OCI-M2 (cell line): ENCODE data around the gene MEAK7.
"Not testable (repeated sequence)": the region's sequence is repeated elsewhere in the genome, so short reads cannot be mapped to it uniquely, and the experiment has no call there.

Experiments used
- DNase-seq: peaks from one replicate; lab custom pipeline; 2025; ENCODE audit not compliant: unreplicated experiment; lab: John Stamatoyannopoulos, UW

The MEAK7 gene

DNA sequence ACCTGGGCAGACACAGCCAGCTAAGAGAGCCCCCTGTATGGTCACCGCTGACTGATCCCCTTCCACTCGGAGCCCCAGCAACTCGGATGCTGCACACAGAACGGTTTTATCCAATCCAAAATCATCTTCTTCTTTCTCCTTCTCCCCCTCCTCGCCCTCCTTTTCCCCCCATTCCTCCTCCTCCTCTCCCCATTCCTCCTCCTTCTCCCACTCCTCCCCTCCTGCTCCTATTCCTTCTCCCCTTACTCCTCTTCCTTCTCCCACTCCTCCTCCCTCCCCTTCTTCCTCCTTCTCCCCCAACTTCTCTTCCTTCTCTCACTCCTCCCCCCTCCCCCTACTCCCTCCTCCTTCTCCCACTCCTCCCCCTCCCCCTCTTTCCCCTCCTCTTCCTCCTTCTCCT lies 30.4 kb upstream of the MEAK7 start:
- no peak for DNase-seq

DNA sequence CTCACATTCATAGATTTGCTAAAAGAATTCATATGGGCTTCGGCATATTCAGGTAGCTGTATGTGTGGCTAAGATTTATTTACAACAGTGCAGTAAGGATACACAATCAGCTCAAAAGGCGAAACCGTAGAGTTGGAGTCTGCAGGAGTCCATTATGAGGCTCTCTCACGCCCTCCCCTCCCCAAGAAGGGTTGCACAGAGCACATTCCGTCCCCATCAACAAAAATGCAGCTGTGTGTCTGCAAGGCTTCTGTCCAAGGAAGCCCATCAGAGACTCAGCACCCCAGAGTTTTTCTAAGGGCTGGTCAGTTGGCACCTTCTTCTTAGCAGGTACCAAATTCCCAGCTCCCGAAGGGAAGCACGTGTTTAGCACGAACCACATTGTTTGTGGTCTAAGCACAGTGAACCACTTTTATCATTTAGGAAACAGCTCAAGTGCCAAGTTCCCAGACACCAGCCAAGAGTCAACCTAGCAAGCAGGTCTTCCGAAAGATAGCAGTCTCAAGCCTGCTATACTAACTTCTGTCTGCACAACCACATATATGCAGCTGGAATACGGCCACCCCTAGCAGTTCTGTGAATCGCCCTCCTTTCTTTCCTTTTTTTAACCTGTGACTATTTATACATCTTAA lies 28.5 kb upstream of the MEAK7 start:
- no peak for DNase-seq

DNA sequence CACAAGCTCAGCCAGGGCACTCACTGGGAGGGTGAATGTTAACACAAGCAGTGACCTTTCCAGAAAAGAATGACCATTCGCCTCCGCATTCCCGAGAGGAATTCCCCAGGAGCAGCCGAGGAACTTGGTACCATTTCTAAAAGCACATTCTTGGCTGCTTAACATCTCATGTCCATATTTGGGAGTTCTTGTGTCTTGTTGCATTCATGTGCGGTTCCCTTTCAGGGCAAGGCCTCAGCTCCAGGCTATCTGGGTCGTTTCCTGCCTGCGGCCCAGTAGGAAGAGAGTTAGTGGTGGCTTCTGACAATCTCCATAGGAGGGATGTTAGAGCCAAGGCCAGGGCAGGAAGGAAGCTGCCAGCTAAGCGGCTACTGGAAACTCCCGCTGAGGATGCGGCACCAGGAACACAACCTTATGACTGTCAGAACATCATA lies 27.8 kb upstream of the MEAK7 start:
- DNase-seq: no peak

DNA sequence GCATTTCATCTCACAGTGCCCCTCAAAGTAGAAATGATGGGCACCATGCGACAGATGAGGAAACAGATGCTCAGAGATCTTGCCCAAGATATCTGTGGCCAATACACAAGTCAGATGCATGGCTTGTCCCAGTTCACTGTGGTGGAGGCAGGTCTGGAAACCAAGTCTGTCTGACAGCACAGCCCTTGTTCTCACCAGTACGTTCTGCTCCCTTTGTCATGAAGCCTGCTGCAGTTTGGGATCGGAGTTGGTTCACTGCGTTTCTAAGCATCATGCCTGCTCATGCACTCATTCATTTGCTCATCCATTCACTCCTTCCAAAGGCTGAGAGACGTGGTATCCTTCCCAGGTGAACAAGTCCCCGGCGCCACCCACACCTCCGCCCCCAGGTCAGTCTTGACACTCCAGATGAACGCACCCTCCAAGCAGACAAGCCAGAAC lies 27.2 kb upstream of the MEAK7 start:
- DNase-seq: no peak

DNA sequence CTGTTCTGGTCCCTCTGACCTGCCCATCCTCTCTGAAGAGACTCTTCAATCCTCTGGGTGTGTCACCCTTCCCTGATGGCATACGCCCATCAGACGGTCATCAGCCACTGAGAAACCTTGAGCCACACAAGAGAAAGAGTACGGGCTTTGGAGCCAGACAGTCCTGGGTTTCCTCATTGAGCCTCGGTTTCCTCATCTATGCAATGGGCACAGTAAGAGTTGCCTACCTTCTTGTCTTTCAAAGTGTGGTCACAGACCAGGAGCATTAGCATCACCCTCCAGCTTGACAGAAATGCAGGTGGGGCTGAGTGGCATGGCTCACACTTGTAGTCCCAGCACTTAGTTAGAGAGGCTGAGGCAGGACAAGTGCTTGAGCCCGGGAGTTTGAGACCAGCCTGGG lies 26.1 kb upstream of the MEAK7 start:
- DNase-seq: no peak

DNA sequence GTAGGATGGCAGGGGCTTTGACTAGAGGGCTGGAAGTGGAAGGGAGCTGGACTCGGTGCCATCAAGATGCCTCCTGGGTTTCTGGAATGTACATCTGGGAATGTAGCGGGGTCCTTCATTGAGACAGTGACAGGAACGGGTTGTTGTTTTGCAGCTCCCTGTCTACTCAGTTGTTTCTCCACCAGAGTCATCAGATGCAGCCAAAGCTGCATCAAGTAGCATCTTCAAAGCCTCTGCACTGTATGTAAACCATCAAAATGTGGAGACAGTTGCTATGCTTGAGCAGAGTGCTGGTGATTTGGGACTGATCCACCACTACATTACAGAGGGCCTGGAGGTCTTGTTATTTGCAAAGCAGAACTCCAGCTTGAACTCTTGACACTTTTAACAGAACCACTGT lies 25.1 kb upstream of the MEAK7 start:
- no peak for DNase-seq

DNA sequence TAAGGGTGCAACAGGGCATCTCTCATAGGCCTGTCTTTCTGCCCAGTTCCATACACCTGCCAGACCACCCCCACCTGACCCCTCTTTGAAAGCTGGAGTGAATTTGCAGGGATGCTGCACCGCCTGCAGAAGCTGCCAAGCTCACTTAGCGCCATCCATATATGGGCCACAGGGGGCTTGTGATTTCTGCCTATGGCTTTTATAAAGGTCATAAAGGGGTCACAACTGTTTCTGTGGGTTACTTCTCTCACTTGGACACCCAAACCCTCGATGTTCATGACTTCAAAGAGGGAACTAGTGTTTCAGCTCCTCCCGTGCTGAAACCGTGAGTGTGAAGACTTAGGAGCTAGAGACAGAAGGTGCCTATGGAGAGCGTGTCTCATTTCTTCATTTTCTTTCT lies 23.9 kb upstream of the MEAK7 start:
- DNase-seq: no peak

DNA sequence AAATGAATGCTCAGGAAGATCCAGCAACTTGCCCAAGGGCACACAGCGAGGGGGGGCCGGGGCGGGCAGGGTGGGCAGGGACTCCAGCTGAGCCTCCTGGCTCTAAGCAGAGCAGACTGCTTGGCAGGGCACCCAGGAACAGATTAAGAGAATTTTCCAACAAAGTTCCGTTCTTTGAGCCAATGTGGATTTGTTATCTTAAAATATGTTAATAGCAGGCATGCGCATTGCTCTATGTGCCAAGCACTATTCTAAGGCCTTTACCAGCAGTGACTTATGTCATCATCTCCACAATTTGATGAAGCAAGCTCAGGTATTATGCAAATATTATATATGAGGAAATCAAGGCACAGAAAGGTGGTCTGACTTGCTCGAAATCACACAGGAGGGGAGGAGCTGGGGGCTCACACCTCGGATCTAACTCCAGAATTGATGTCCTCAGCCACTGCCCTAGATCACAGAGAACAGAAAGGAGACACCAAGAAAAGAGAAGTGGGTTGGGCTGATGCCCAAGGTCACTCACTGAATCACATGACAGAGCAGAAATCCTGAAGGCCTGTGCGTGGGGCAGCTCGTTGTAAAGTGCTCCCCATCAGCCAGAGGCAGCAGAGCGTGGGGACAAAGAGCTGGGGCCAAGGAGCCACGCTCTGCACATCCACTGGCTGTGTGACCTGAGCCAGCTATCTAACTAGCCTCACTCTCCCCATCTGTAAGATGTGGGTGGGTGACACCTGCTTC lies 23.2 kb upstream of the MEAK7 start:
- no peak for DNase-seq

DNA sequence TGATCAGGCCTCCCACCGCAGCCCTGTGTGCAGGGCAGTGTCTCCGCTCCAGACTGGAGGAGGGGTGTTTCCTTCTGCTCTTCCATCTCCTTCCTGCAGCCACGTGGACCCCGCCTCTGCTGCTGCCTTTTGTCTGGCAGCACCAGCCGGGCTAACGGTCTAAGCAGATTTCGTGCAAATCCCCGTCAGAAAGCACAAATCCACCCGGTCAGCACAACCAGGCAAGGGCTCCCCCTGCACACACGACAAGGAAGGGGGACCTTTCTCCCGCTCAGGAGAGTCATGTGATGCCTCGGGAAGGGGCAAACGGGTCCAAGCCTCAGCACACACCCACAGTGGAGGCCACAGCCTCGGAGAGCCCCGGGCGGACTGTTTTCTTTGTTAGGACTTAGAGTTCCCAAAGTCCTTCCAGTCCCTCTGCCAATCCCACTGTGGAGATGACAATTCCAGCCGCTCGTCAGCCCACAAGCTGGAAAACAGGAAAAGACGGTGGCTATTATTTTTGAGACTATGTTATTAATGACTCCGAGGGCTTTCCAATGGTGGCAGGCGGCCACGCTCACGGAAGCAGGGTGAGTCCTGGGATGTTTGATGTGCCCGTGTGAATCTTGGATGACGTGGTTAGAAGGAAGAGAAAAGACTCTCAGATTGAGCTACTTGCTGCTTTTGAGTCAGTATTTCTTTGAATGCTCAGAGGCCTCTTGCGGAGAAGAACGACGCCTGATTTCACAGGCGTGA lies 22.5 kb upstream of the MEAK7 start:
- no peak for DNase-seq

DNA sequence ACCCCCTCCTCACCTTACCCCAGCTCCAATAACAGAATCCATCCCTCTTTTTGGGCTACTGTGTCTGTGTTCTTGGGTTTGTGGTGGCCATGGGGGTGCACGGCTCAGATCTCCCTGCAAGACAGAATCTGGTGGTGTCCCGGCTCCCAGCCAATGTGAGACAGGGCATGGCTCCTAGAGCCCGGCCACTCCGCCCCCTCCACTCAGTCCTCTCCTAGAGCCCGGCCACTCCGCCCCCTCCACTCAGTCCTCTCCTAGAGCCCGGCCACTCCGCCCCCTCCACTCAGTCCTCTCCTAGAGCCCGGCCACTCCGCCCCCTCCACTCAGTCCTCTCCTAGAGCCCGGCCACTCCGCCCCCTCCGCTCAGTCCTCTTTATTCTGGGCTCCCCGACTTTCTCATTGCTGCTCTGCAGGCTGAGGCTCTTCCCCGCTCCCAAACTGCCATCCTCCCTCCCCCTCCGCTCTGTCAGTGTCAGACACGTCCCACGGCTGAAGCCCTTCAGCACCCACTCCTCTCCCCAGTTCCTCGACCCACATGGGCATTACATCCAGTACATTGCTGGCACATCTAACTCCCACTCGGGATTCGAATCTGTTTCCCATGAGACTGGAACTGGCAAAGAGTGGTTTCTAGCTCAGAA lies 20.6 kb upstream of the MEAK7 start:
- DNase-seq: not testable (repeated sequence)

DNA sequence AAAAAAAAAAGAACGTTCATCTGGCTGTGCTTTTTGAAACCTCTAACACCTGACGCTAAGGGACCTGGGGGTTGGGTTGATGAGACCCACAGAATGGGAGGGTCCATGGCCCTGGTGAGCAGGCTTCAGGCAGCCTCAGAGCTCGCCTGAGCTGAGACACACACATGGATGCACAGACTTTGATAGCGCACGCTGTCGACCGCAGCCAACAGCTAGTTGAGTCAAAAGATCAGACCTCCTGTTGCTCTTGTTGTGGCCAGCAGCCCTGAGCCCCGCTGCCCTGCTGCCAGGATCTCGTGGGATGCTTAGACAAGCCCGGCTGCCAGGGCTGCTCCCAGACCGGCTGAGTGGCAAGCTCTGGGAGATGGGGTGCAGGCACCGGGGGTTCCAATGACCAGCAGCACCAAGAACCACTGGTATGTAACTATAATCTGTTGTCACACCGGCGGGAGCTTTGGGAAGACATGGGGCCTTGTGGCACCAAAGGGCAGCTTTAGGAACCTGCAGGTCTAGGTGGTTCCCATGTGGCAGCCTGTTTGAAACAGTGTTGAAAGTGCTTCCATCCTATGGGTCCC lies 20.0 kb upstream of the MEAK7 start:
- DNase-seq: no peak

DNA sequence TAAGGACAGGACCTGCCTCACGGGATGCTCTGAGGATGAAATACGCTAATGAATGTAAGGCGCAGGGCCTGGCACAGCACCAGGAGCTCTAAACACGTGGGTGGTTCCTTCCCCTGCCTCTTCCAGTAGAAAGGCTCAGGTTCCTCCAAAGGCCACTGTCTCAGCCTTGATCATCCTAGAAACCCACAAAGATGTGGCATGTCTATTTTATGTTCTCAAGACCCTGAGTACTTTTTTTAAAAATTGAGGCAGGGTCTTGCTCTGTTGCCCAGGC lies 17.0 kb upstream of the MEAK7 start:
- DNase-seq: no peak

DNA sequence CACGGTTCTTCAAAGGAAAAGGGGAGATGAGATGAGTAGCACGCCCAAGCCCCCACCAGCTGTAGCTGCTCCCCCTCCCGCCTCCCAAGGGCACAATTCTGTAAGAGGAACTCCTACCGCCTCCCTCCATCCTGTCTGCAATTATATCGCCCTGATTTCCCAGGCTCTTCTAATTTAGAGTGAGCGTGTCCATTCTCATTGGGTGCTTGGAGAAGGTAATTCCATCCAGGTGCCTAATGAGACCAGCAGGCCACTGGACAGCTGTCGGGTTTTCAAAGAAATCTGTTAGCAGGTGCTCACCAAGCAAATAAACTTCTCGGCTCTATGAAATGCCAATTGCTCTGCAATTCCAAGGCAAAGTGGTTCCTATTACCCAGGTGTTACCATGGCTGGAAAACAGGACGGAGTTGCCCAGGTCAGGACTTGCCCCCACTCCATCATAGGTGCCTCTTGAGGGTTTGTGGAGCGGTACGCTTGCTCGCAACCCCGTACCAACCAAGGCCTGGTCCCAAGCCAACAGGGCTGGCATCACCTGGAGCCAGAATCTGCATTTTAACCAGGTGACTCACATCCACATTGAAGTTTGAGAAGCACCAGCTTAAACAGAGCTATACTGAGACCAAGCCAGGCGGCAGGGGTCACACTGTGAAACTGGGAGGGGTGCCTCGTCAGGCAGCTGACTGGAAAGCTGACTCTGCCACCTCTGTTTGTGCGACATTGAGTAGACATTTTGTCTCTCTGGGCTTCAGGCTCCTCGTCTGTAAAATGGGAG lies 16.5 kb upstream of the MEAK7 start:
- DNase-seq: no peak

DNA sequence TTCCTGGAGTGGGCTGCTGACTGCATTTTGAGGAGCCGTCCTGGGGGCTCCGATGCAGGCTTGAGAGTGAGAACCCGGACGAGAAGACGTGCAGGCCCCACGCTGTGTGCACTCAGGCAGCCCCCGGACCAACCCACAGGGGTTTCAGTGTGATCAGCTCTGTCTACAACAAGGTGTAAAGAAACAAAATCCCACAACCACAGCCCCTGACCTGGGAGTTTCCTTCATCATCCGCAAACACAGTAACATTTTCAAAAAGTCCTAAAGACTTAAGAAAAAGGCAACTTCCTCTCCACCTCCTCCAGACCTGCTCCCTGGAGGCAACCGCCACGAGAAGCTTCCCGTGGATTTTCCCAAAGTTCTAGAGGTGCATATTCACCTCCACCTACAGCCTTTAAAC lies 15.4 kb upstream of the MEAK7 start:
- no peak for DNase-seq

DNA sequence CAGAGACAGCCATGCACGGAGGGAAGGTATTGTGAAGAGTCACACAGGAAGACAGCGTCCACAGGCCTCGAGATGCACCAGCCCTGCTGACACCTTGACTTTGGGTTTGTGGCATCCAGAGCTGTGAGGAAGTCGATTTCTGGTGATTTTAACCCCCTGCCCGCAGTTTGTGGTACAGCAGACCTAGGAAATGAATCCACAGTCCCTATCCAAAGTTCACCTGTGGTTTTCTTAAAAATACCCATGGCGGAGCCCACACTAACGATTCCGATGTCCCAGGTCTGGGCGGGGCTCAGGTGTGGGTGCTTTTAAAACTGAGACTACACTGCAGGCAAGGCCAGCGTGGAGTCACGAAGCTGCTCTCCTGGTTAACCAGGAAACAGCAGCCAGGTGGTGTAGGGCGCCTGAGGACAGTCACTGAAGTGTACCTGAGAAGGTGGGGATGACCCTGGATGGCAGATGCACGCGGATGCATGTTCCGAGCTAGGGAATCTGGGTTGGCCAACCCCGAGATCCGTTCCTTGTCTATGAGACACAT lies 14.4 kb upstream of the MEAK7 start:
- DNase-seq: no peak

DNA sequence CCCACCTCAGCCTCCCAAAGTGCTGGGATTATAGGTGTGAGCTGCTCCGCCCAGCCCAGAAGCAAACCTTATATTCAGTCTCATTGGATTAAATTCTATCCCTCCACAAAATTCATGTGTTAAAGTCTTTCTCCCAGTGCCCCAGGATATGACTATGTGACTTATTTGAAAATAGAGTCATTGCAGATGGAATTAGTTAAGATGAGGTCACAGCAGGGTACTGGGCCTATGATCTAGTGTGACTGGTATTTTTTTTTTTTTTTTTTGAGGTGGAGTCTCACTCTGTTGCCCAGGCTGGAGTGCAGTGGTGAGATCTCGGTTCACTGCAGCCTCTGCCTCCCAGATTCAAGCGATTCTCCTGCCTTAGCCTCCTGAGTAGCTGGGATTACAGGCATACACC lies 13.8 kb upstream of the MEAK7 start:
- DNase-seq: not testable (repeated sequence)

DNA sequence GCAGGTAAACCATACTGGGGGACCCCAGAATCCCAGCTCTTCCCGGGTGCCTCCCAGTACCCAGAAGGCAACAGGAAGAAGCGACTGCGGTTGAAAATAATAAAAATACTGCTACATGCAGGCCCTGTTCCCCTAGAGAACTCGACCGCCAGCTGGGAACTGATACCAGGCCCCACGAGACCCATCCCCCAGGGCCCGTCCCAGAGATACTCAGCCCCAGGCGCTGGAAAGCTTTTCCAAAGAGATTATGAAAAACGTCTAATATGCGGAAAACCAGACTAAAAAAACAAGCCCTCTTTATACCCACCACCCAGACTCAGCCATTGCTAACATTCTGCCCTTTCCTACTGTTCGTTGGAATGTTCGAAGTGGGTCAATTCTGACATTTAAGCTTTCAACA lies 12.9 kb upstream of the MEAK7 start:
- DNase-seq: no peak

DNA sequence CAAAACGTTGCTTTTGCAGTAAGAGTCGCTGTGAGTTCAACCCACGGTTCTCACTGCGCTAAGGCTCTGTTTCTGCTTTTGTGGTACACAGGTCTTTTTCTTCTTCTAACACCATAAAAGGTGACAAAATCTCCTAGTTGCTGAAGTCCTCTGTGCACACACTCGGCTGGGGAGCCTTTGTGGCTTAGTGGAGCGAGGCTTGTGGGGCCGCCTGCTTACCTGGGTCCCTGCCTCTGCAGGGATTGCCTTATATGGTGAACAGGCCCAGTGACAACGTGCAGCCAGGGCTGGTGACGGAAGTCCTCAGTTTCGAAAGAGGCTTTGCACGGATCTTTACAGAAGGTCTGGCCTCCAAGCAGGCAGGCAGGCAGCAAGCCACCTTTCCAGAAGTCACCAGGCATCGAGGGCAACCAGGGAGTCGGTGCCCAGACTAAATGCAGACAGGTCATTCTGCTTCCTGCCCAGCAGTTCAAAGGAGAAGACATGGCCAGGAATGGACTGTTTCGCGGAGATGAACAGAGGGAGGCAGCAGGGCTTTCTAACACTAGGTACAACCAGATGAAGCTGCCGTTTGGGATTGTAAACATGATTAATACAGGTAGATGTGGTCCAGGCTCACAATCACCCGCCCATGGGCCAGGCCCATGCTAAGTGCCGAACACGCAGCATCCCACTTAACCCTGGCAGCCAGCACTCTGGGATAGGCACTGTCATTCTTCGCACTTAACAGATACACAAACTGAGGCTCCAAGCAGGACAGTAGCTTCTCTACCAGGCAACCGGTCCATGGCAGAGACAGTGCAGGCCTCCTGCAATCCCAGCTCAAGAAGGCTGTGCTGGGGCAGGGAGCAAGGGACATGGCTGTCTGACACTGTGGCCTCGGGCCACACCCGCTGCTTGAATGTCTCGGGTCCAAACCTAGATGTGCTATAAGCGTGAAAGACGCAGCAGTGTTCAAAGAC lies 10.7 kb upstream of the MEAK7 start:
- no peak for DNase-seq

DNA sequence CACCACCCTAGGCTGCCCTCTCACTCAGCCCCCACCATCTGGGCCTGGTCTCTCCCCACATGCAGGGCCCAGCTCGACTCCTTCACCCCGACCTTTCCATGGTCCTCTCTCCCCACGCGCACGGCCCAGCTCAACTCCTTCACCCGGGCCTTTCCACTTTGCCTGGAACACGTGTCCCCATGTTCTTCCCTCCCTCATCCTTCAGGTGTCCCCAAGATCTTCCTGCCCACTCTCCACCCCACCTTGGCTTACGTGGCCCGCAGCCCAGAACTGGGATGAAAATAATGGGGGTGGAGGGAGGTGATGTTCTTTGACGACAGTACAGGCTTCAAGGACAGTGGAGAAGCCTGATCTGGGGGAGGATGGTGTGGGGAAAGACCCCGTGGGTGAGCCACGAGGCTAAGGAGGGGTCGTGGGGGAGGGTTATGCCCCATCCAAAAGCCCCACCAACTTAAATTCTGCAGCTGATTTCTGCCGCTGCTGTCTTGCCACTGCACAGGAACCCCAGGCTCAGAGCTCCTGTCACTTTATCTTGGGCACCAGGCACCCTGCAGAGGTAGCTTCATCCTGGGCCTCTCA lies 9.9 kb upstream of the MEAK7 start:
- no peak for DNase-seq
